NCI-H345 treated with DMSO at 0.1 percent for 48 hours (cell line): ENCODE measurements around the gene TAOK2.

Source experiments
- DNase-seq: peaks from one replicate; lab custom pipeline; 2025; ENCODE audit not compliant: unreplicated experiment; lab: John Stamatoyannopoulos, UW

Gene TAOK2

GRCh38 chr16:29987371-29988085, 13.9 kb downstream of the TAOK2 start:
- no peak for DNase-seq

GRCh38 chr16:29988346-29989075, 14.8 kb downstream of the TAOK2 start:
- DNase-seq, result no peak

DNA sequence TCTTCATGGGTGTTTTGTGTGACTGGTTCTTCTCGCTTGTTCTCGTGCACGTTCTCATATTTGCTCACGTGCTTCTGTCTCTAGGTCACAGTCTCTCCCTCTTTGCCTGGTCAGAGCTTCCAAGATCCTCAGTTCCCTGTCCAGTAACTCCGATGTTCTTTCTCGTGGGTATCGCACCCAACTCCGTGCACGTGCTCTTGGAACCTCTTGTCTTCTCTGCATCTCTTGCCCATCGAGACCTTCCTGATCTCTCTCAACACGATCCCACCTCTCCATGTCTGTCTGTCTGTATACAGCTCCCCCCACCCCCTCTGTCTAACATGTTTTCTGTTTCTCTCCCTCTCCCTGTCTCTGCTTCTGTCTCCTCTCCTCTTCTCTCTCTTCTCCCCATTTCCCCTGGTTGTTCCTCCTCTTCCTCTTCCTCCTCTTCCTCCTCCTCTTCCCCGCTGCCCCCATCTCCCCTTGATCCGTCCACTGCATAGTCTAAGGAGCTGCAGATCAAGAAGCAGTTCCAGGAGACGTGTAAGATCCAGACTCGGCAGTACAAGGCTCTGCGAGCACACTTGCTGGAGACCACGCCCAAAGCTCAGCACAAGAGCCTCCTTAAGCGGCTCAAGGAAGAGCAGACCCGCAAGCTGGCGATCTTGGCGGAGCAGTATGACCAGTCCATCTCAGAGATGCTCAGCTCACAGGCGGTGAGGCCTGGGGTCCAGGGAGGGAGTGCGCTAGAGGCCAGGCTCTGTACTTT, 15.6 kb downstream of the TAOK2 start:
- no peak for DNase-seq

DNA sequence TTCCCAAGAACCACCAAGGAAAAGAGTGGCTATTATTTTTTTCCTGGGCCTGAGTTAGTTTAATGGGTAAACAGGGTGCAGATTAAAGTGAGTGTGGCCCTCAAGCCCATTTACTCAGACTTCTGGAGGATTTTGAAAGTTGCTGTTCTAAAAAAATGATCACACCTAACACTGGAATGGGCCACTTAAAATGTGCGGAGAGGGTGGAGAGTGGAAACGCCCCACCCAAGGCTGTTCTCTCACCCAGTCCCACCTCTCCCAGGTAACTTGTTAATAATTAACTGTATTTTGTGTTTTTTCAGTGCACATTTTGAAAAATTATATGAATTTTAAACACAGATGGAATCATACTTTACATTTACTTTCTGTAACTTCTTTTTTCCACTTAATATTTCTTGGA, 16.4 kb downstream of the TAOK2 start:
- DNase-seq, result no peak

DNA sequence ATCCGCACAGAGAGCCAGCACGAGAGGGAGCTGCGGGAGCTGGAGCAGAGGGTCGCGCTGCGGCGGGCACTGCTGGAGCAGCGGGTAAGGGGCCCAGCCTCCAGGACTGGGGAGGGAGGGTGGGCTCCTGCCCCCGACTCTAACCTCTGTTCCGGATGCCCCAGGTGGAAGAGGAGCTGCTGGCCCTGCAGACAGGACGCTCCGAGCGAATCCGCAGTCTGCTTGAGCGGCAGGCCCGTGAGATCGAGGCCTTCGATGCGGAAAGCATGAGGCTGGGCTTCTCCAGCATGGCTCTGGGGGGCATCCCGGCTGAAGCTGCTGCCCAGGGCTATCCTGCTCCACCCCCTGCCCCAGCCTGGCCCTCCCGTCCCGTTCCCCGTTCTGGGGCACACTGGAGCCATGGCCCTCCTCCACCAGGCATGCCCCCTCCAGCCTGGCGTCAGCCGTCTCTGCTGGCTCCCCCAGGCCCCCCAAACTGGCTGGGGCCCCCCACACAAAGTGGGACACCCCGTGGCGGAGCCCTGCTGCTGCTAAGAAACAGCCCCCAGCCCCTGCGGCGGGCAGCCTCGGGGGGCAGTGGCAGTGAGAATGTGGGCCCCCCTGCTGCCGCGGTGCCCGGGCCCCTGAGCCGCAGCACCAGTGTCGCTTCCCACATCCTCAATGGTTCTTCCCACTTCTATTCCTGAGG, 17.4 kb downstream of the TAOK2 start:
- DNase-seq, result no peak

GRCh38 chr16:29991571-29991904, 17.9 kb downstream of the TAOK2 start:
- no peak for DNase-seq

- DNase-seq, result no peak
These were observed 18.8 kb downstream of the TAOK2 start for GRCh38 chr16:29992344-29992967.

DNA sequence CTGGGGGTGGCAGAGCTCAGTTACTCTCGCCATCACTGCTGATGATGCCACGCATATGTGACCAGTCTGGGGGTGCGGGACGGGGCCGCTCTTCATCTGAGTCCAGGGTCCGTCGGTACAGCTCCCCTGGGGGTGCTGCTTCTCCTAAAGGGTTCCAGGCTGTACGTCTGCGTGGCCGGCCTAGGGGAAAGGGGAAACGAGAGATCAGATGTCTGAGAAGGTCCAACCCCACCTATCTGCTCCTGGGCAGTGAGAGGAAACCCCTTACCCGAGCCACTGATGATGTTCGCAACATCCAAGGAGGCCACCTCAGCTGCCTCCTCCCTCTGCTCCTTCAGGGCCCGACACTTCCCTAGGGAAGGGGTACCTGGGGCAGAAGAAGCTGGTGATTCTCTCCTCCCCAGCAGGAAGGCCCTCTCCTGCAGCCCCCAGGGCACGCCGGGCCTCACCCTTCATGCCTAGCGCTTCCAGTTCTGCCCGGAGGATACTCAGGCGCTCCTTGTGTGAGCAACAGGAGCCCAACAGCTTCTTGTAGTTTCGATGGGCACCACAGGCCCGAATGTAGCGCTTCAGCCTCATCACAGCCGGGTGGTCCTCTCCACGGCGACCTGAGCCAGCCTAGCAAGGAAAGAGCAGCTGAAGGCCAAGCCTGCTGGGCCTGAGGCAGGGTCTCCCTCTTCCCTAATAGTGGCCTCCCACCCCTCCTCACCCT, 19.7 kb downstream of the TAOK2 start:
- DNase-seq, result no peak

DNA sequence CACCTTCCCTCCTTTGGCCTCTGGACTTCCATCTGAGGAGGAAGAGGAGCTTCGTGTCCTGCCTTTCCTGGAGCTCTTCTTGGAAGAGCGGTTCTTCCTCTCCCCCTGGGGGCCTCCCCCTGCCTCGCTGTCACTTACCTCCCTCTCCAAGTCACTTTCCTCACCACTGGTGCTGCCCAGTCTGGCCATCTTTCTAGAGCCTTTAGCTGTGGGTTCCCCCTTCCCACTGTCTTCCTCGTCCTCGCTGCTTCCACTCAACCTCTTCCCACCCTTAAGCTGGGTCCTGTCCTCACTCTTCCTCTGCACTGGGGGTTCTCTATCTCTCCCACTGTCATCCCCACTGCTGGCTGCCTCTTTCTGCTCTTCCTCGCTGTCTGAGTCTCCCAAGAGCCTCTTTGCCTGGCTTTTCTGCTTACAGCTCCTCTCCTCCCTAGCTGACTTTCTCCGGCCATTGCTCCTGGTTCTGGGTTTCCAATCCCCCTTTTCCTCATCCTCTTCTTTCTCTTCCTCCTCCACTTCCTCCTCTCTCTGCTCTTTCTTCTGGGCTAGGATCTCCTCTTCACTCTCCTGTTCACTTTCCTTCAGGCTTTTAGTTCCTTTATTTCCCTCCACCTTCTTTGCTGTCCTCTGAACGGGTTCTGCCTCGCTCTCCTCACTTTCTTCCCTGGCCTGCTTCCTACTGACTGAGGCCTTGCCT, 20.4 kb downstream of the TAOK2 start:
- no peak for DNase-seq

DNA sequence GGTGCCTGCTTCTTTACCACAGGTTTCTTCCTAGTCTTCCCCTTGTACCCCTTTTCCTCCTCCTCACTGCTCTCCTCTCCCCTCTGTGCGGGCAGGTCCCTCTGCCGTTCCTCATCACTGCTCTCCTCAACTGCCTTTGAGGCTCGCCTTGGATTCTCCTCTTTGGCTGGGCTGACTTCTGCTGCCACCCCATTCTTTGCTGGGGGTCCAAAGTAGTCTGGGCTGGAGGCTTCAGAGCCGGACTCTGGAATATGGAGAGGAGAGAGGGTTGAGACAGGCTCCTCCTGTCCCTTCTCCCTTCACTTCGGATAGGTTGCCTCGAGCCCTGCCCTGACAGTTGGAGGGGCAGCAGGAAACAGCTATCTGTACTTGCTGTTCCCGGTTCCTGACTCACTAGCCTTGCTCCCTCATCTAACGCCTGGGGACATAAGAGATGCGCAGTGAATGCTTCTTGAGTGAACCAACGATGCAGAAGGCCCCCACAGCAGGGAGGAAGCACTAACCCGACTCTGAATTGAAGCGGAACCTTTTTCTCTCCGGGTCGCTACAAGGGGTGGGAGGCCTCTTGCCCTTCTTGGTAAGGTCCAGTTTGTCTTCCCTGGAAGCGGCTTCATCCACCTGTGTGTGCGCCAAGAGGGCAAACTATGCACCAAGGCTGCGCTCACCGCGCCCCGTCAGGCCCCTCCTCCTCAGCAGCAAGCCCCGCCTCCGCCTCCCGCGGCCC, 21.1 kb downstream of the TAOK2 start:
- no peak for DNase-seq

GRCh38 chr16:29995324-29995910, 21.7 kb downstream of the TAOK2 start, which contains the start of gene HIRIP3:
TSS of gene HIRIP3 (minus strand) at chr16:29995617. CDS start at chr16:29995605, 12 bp downstream.
- peak; percentile 91 for DNase-seq

GRCh38 chr16:29995911-29996765, 22.5 kb downstream of the TAOK2 start, which contains the start of gene INO80E:
TSS of gene INO80E (plus strand) at chr16:29996241. CDS start at chr16:29996311, 70 bp downstream.
- peak; percentile 99 for DNase-seq

GRCh38 chr16:29996766-29997250, 23.1 kb downstream of the TAOK2 start:
- no peak for DNase-seq

DNA sequence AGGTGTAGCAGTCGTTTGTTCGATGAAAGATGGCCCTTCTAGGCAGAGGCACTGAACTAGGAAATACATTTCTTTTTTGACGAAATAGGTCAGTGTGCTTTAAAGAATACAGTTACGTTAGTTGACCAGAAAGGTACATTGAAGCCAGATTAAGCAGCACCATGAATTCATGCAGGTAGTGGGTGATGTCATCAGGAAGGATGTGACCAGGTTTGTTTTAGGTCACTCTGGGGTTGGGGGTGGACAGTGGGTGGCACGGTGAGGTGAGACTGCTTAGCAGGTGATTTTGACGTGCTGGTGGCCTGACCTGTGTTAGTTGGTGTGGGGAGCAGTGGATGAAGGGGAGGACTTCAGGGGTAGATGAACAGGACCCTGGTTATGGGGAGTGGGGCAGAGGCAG, 25.9 kb downstream of the TAOK2 start:
- no peak for DNase-seq

- no peak for DNase-seq
These were observed 27.3 kb downstream of the TAOK2 start for GRCh38 chr16:30000735-30001631.

DNA sequence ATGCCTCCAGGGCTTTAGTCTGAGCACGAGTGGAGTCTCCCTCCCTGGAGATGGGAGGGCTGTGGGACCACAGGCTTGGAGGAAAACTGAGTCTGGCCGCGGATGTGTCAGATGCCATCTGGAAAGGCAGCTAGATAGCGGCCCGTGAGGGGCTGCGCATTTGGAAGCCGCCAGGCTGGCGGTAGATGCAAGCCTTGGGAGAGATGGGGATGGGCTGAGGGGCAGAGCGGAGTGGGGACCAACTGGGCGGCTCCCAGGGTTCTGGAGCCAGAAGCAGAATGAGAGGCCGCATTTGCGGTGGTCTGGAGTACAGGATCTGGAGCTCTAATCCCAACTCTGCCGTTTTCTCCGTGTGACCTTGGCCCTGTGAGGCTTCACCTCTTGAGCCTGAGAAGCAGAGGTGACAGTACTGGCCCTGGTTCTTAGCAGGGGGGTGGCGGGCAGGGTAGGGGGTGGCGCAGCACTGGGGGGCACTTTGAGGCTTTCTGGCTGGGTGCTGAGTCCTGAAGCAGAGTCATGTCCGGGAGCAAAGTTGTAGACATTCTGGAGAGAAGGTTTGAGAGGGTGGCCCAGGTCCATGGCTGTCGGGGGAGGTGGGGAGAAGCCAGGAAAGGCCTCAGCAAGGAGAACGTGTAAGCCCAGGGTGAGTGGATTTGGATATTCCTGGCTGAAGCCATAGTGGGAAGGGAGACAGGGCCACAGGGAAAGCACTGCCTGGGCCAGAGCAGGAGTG, 29.1 kb downstream of the TAOK2 start:
- DNase-seq, result no peak
